Esophagus muscularis mucosa (tissue), 3 donors: ENCODE data around the gene CYFIP2.
A peak's percentile ranks its signal among the peaks of the same experiment; 100 is the strongest.

ENCODE experiments used
- CTCF ChIP-seq, 3 experiments: fragments of 200-600 bp in 2 of 3; fragments of 450-650 bp in 1 of 3; sonication (generic) in 2 of 3; IDR thresholded peaks; one replicate each; pipeline ENCODE4 v1.5.1; 2017 to 2019; ENCODE audit warnings: antibody characterized with exemption in 3 of 3, mild to moderate bottlenecking in 2 of 3, moderate library complexity in 1 of 3
- POLR2A ChIP-seq: fragments of 450-650 bp; IDR thresholded peaks from one replicate; pipeline ENCODE4 v1.6.1; 2017; ENCODE audit warnings: antibody characterized with exemption, moderate library complexity, mild to moderate bottlenecking, low read depth
- POLR2AphosphoS5 ChIP-seq, 2 donors: sonication (generic); formaldehyde crosslinking; IDR thresholded peaks; one replicate each; pipeline ENCODE4 v1.6.1; 2017; ENCODE audit warnings: antibody characterized with exemption in 2 of 2

GRCh38 chr5:157382996-157383800 lies 117.3 kb downstream of the CYFIP2 start:
- no peak for TF ChIP-seq CTCF (IDR thresholded peaks at IDR 0.05)
- TF ChIP-seq POLR2A: no peak
- TF ChIP-seq POLR2AphosphoS5 (IDR thresholded peaks at IDR 0.05): peak in 1 of 2 donors; percentile 22
